Mononuclear cell (primary cell): Measurements from ENCODE around the gene DCANP1. TPM values are rescaled to one million over a fixed set of nuclear protein-coding genes. Genes with fewer than 3 reads are reported as not detected.

Experiments
- H3K27me3 ChIP-seq: 2 replicates; pipeline ENCODE4 v1.6.0; 2011; ENCODE audit warnings: low read length, control low read depth; ENCODE audit not compliant: insufficient read depth
- H3K4me1 ChIP-seq: 2 replicates; pipeline ENCODE4 v1.5.1; 2011; ENCODE audit warnings: mild to moderate bottlenecking, low read length, control low read depth; ENCODE audit not compliant: insufficient read depth
- H3K4me3 ChIP-seq: 2 replicates; pipeline ENCODE4 v1.5.1; 2011; ENCODE audit warnings: mild to moderate bottlenecking, low read length, moderate library complexity
- H3K9me3 ChIP-seq: 2 replicates; pipeline ENCODE4 v1.5.1; 2011; ENCODE audit warnings: low read depth, mild to moderate bottlenecking, control low read depth, low read length
- total RNA-seq: library from RNA; depleted of rRNA; stranded (reverse); fragments of >200 nt; gene quantifications from one replicate; pipeline ENCODE4 v1.2.3, GENCODE V29; 2012

Gene DCANP1
- total RNA-seq, 1 donor: 0.10 TPM

DNA sequence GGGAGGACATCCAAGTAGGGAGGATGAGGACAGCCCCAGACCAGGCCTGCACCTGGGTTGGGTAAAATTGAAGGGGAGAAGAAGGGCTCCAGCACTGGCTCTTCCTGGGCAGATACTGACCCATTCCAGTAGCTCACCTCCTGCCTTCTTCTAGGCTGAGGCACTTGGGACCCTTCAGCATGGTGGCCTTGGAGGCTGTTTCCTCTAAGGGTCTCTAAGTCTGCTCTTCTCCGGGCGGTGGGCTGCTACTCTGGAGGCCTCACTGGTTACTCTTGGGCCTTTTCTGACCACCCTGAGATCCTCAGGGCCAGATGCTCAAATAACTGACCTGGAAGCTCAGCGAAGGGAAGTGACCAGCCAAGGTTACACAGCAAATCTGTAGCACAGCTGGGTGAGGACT, 7.8 kb upstream of the DCANP1 start:
- H3K9me3 ChIP-seq: no peaks in the 10 kb centered on the region
- no peaks in the 10 kb centered on the region for H3K27me3 ChIP-seq
- no peak overlapping the region for H3K4me3 ChIP-seq
- peaks cover 57% of the 10 kb centered on the region for H3K4me1 ChIP-seq

DNA sequence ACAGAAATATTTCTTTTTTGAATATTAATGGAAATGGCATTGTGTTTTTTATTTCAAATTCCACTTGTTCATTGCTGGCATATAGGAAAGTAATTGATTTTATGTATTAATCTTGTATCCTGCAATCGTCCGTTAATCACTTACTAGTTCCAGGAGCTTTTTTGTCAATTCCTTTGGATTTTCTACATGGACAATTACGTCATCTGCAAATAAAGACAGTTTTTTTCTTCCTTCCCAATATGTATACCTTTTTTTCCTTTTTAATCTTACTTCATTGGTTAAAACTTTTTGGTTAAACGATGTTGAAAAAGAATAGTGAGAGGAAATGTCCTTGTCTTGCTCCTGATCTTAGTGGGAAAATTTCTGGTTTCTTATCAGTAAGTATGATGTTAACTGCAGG, 6.5 kb upstream of the DCANP1 start:
- no peak overlapping the region for H3K4me3 ChIP-seq
- no peaks in the 10 kb centered on the region for H3K27me3 ChIP-seq
- H3K4me1 ChIP-seq: peaks cover 57% of the 10 kb centered on the region
- no peaks in the 10 kb centered on the region for H3K9me3 ChIP-seq

DNA sequence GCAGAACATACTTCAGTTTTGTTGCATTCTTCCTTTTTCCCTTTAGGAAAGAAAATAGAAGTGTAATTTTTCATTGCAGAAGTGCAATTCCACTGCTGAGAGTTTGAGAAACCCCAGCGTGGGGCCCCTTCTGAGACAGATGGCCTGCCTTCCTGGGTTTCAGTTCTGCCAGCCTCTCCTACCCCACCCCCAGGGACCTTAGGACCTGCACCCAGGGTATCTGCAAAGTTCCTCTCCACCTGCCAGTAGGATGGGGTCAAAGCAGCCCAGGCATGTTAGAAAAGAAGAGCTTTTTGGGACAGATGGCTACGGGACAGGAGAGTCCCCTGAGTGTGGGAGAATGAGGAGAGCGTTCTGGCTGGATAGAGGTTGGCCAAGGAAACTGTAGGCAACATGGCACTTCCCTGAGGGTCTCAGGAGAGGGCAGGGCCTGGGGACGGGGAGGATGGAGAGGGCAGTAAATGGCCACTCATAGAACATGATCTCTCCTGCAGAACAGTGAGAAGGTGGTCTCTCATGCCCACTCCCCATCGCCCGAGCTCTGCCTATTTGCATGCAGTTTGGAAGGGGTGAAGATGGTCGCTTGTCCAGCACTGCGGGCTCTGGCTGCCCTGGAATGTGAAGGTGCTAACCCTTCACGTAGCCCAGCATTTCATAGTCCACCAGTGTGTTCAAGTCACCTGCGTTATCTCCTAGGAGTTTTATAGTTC, 5.3 kb upstream of the DCANP1 start, which contains the start of gene TIFAB:
TIFAB (minus strand) TSS at position 31 of the 710 bp plus-strand sequence. CDS start 2,412 bp downstream, outside the sequence.
- Histone ChIP-seq H3K4me1 (peaks cover 55% of the 10 kb centered on the region), H3K4me3 (no peak within 1 kb of the TSS), H3K9me3 (no peaks in the 10 kb centered on the region), H3K27me3 (no peaks in the 10 kb centered on the region)

DNA sequence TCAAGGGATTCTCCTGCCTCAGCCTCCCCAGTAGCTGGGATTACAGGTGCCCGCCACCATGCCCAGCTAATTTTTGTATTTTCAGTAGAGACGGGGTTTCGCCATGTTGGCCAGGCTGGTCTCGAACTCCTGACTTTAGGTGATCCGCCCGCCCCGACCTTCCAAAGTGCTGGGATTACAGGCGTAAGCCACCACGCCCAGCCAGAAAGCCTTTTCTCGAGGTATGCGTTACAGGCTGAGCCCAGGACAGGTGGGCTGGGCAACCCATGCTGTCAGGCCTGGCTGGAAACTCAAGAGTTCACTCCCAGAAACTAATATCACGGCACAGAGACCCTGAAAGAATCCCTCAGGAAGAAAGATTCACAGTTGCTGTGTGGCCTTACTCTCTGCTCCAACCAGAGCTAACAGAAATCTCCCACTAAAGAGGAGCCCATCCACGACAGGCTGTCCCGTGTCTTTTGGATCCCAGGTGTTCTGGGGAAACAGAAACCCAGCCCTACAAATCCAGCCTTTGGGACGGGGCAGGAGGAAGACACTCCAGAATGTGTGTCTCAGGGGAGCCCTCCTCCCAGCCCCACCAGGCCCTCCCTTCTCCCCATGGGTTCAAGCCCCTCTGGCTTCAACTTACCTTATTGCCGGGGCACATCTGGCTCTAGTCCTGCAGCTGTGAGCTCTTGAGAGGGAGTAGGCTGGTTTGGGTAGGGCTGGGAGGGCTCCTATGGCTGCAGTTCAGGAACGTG, 4.6 kb upstream of the DCANP1 start:
- H3K4me3 ChIP-seq: no peak overlapping the region
- H3K4me1 ChIP-seq: peaks cover 48% of the 10 kb centered on the region
- no peaks in the 10 kb centered on the region for H3K9me3 ChIP-seq
- no peaks in the 10 kb centered on the region for H3K27me3 ChIP-seq

DNA sequence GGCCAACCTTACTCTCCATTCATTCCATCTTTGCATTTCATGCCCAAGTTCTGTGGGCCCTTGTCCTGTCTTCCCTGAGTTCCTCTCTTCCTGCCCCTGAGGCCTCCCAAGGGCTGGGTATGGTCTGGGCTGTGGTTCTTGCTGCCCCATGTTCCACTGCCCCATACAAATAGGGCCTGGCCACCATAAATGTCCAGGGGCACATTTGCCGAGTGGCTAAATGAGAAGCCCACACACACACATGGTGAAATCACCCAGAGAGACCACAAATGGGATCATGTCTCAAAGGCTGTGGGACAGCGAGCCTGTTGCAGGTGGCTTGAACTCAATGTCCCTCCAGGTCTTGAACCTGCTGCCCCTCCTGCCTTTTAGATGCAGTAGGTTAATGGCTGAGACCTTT, 3.8 kb upstream of the DCANP1 start:
- Histone ChIP-seq H3K4me3 (no peak overlapping the region), H3K4me1 (peaks cover 40% of the 10 kb centered on the region), H3K9me3 (no peaks in the 10 kb centered on the region), H3K27me3 (no peaks in the 10 kb centered on the region)

DNA sequence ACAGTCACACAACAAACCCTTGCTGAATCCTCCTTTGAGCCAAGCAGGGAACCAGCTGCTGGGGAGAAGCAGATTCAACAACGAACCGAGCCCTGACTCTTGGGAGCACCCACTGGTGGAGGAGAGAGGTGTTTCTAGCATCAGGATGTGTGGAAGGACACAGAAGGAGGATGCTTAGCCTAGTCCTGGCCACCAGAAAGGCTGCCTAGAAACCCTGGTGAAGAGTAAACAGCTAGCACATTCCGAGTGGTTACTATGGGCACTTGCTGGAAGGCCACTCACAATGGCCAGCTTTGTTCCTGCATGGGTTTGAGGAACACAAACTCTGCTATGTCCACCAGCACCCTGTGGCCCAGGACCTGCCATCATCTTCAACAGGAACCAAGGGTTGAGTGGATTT, 3.2 kb upstream of the DCANP1 start:
- no peak overlapping the region for H3K4me3 ChIP-seq
- H3K27me3 ChIP-seq: no peaks in the 10 kb centered on the region
- H3K4me1 ChIP-seq: peaks cover 37% of the 10 kb centered on the region
- no peaks in the 10 kb centered on the region for H3K9me3 ChIP-seq

DNA sequence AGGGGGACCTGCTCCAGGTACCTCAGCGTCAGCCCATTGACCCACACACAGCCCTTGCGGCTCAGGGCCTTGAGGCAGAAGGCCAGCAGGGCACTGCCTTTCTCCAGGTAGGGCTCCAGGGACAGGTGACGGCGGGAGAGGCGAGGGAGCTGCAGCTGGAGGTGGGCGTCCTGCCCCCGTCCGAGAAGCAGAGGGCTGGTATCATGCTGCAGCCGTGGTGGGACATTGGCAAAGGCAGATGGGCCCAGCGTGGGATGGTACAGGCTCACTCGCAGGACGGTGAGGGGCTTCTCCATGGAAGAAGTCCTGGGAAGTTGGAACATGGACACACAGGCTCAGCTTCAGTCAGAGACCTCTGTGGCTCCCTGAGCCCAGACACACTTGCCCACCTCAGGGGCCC, 2.5 kb upstream of the DCANP1 start:
- Histone ChIP-seq H3K4me1 (peaks cover 38% of the 10 kb centered on the region), H3K27me3 (no peaks in the 10 kb centered on the region), H3K4me3 (no peak overlapping the region), H3K9me3 (no peaks in the 10 kb centered on the region)

DNA sequence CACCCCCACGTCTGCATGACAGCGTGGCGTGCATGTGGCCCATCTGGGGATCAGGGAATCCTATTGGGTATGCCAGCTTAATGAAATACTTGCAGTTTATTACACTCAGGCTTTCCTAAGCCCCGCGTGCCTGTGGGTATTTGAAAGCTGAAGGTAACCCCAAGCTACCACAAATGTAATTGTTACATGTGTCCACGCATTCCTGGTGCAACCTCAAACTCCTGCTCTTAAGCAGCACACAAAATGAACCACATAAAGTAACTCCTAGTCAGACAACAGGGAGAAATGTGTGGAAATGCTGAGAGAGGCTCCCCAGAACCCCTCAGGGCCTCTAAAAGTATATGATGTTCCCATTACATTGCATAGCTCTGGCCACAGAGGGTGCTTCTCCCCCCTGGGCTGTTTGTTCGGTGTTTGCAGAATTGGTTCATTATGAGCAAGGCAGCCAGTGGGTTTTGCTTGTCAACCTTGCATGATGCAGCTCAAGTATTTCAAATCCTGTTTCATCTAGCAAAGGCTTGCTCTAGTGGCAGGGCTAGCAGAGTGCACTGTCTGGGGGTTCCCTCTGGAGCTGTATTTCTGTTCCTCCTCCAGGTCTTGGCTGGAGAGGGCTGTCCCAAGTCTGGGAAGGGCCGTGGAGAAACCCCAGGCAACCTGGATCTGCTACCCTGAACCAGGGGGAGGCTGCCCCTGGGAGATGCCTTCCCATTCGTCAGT, 1.8 kb upstream of the DCANP1 start:
- Histone ChIP-seq H3K9me3 (no peaks in the 10 kb centered on the region), H3K27me3 (no peaks in the 10 kb centered on the region), H3K4me1 (peaks cover 44% of the 10 kb centered on the region), H3K4me3 (no peak overlapping the region)

DNA sequence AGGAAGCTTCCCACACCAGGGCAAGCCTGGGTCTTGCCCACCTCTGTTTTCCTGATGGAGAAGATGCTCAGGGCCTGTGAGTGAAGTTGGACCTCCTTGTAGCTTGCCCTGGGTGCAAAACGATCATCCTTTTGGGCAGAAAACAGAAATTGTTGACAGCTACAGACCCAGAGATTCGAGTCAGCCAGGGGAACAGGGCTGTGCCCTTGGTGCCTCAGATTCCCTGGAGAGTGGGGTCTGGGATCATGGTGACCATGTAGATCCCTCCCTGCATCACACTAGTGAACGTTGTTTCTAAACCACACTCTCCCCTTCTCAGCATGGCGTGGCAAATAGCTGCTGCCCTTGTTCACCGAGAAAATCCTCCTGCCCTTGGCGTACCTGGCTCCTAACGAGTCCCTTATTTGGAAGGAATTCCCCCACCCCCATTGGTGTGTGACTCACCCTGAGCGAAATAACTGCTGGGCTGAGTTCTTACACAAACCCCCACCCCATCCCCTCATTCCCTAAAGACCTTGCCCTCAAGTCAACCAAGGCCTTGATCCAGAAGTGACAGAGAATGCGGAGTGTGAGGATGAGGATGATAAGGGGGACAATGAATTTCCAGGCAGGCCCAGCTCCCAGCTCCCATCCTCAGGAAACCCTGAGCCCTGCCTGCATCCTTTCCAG, 1.1 kb upstream of the DCANP1 start:
- peaks cover 44% of the 10 kb centered on the region for H3K4me1 ChIP-seq

DNA sequence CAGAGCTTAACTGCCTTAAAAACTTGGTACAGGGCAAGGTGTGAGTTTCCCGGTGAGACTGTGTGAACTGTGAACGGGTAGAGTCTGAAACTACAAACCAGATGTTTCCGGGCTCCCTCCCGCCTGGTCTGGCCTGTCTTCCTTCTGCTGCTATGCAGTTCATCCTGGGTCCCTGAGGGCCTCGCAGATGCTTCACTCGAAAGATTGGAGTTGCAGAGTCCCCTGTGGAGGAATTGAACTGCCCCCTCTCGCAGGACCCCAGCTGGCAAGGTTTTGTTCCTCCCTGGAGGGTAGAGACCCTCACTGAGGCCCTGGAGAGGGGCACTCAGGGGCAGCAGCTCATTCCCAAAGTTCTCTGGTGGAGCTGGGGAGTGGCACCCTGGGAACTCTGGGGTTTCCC, 533 bp downstream of the DCANP1 start:
- Histone ChIP-seq H3K4me3 (no peak overlapping the region), H3K9me3 (no peaks in the 10 kb centered on the region), H3K27me3 (no peaks in the 10 kb centered on the region), H3K4me1 (peaks cover 45% of the 10 kb centered on the region)

More for the DNA sequence above, 1.1 kb upstream of the DCANP1 start:
- Histone ChIP-seq H3K4me3 (no peak overlapping the region), H3K9me3 (no peaks in the 10 kb centered on the region), H3K27me3 (no peaks in the 10 kb centered on the region)

DNA sequence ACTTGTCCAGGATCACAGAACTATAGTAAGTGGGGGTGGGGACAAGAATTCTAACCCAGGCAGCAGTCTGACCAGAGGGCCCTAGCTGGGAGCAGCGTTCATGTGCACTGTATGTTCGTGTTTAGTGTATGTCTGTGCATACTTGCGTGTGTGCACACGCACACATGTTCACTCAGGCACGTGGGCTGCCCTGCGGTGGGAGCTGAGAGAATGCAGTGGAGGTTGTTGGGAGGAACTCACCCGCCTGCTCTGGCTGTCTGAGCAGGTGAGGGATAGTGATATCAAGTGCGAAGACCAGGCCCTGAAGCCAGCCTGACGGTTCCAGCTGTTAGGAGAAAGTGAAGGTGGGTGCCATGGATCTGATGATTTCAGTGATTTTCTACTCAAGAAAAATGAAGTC, 942 bp downstream of the DCANP1 start:
- Histone ChIP-seq H3K27me3 (no peaks in the 10 kb centered on the region), H3K4me3 (no peak overlapping the region), H3K9me3 (no peaks in the 10 kb centered on the region), H3K4me1 (peaks cover 47% of the 10 kb centered on the region)

DNA sequence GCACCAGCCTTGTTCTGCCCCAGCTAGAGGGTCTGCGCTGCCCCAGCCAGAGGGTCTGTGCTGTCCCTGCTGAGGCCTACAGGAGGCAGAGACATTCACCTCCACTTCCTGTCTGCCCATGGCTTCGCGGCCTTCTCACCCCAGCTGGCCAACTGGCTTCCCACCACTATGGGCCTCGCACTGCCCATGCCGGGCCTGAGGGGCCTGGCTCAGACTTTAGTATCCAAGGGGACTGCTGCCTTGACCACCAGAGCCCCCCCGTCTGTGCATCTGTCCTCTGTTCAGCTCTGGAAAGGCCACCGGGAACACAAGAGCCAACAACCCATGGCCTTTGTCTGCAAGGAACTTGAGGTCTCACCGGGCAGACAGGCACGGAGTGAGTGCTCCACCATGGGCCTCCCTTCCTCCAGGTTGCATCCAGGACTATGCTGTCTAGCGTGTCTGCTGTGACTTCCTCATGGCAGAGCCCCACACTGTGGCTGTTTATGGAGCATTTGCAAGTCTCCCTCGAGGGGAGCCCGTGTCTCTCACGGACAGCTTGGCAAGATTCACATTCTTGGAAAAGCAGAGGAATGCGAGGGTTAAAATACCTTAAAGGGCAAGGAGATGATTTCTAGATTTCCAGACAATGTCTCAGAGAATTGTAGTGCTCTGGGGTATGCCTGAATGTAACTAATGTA, 1.7 kb downstream of the DCANP1 start:
- no peaks in the 10 kb centered on the region for H3K27me3 ChIP-seq
- H3K4me1 ChIP-seq: peaks cover 41% of the 10 kb centered on the region
- H3K4me3 ChIP-seq: no peak overlapping the region
- H3K9me3 ChIP-seq: no peaks in the 10 kb centered on the region

DNA sequence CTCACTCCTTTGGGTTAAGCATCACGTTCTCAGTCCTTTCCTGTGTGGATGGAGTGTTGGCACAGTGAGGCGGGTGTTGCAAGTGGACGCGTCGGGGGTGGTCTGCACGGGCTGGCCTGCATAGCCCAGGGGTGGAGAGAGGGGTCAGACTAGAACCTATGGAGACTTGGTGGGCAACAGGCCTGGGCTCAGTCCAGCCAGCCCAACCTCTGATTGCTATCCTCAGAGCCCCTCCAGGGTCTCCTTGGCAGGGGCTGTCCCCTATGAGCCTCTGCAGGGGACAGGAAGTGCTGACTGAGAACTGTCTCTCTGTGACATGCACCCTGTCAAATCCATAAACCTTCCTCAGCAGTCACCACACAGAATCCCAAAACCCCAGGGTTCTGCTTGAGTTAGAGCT, 2.3 kb downstream of the DCANP1 start:
- Histone ChIP-seq H3K4me1 (peaks cover 42% of the 10 kb centered on the region), H3K27me3 (no peaks in the 10 kb centered on the region), H3K4me3 (no peak overlapping the region), H3K9me3 (no peaks in the 10 kb centered on the region)

DNA sequence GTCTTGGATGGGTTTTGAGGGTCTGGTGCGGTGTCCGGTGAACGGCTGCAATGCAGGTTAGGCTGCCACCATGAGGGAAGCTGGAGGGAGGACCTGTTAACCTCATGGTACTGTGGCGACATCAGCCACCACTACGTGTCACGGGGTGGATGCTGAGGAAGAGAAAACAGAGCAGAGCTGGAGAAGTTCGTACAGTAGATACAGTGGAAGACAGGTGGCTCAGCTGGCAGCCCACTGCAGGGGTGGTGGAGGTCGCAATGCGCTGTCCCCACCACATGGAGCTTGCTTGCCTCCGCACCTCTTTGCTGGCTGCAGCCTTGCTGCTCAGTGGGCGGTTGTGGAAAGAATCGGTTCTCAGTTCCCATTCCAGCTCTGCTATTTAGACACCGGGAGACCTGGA, 2.8 kb downstream of the DCANP1 start:
- no peaks in the 10 kb centered on the region for H3K27me3 ChIP-seq
- H3K4me3 ChIP-seq: no peak overlapping the region
- peaks cover 47% of the 10 kb centered on the region for H3K4me1 ChIP-seq
- H3K9me3 ChIP-seq: no peaks in the 10 kb centered on the region
